HG03432 (cell line): Measurements from ENCODE around the gene SASH1.
"Not testable (repeated sequence)": the region's sequence is repeated elsewhere in the genome, so short reads cannot be mapped to it uniquely, and the experiment has no call there.

Experiments used
- ATAC-seq: cut with Tn5 transposase; IDR thresholded peaks from one replicate; pipeline ENCODE4 v1.9.1; 2021; ENCODE audit warnings: mild to moderate bottlenecking, moderate library complexity; ENCODE audit not compliant: unreplicated experiment

The SASH1 gene

GRCh38 chr6:148328876-148329555, 13.6 kb upstream of the SASH1 start:
- no peak for ATAC-seq

GRCh38 chr6:148329596-148330381, 12.8 kb upstream of the SASH1 start:
- ATAC-seq, result no peak

GRCh38 chr6:148332088-148332487, 10.6 kb upstream of the SASH1 start:
- ATAC-seq, result no peak

GRCh38 chr6:148336901-148337300, 5.7 kb upstream of the SASH1 start:
- ATAC-seq, result no peak

GRCh38 chr6:148339766-148340165, 2.9 kb upstream of the SASH1 start:
- no peak for ATAC-seq

- ATAC-seq, result no peak
These were observed 1.9 kb upstream of the SASH1 start for GRCh38 chr6:148340586-148341297.

GRCh38 chr6:148342100-148342349, 613 bp upstream of the SASH1 start:
- ATAC-seq, result no peak

GRCh38 chr6:148343047-148343782, 577 bp downstream of the SASH1 start:
- ATAC-seq, result no peak

GRCh38 chr6:148345176-148345575, 2.5 kb downstream of the SASH1 start:
- no peak for ATAC-seq

GRCh38 chr6:148345578-148345977, 2.9 kb downstream of the SASH1 start:
- ATAC-seq, result no peak

GRCh38 chr6:148346681-148347440, 4.2 kb downstream of the SASH1 start:
- ATAC-seq, result no peak

GRCh38 chr6:148347441-148348054, 4.9 kb downstream of the SASH1 start:
- ATAC-seq, result no peak

- no peak for ATAC-seq
These were observed 5.7 kb downstream of the SASH1 start for GRCh38 chr6:148348335-148348734.

- no peak for ATAC-seq
These were observed 6.1 kb downstream of the SASH1 start for GRCh38 chr6:148348778-148349177.

GRCh38 chr6:148349466-148349865, 6.8 kb downstream of the SASH1 start:
- no peak for ATAC-seq

- no peak for ATAC-seq
These were observed 8.7 kb downstream of the SASH1 start for GRCh38 chr6:148351309-148351708.

GRCh38 chr6:148352421-148352820, 9.8 kb downstream of the SASH1 start:
- not testable (repeated sequence) for ATAC-seq

- ATAC-seq, result no peak
These were observed 15.7 kb downstream of the SASH1 start for GRCh38 chr6:148358196-148358785.

- ATAC-seq, result no peak
These were observed 16.6 kb downstream of the SASH1 start for GRCh38 chr6:148359228-148359627.
